Nephron (organoid): ENCODE measurements around the gene NCBP2.

Source experiments
- H3K27ac Mint-ChIP-seq, 3 experiments: 2 replicates each; pipeline ENCODE4 v1.8.0; 2020; ENCODE audit warnings: mixed read lengths in 3 of 3, mild to moderate bottlenecking in 2 of 3, moderate library complexity in 1 of 3
- H3K27me3 Mint-ChIP-seq: 2 replicates; pipeline ENCODE4 v1.8.0; 2021; ENCODE audit warnings: low read depth, mild to moderate bottlenecking, moderate library complexity, mixed read lengths
- H3K36me3 Mint-ChIP-seq: 2 replicates; pipeline ENCODE4 v1.8.0; 2020; ENCODE audit warnings: low read depth, mixed read lengths
- H3K4me1 Mint-ChIP-seq: 2 replicates; pipeline ENCODE4 v1.8.0; 2020; ENCODE audit warnings: mixed read lengths
- H3K4me3 Mint-ChIP-seq, 3 experiments: 2 replicates each; pipeline ENCODE4 v1.8.0; 2020; ENCODE audit warnings: mild to moderate bottlenecking in 3 of 3, mixed read lengths in 3 of 3, moderate library complexity in 2 of 3
- H3K9me3 Mint-ChIP-seq: 2 replicates; pipeline ENCODE4 v1.8.0; 2020; ENCODE audit warnings: mixed read lengths
- CTCF ChIP-seq, 3 experiments: fragments of 200-600 bp; sonication (generic); IDR thresholded peaks; one replicate each; pipeline ENCODE4 v1.5.0; 2021; ENCODE audit warnings: antibody characterized with exemption in 3 of 3; ENCODE audit not compliant: unreplicated experiment in 3 of 3

The NCBP2 gene

GRCh38 chr3:196894557-196895295 lies 47.6 kb downstream of the NCBP2 start:
- Mint-ChIP-seq H3K4me1 (peaks cover 9% of the 10 kb centered on the region), H3K9me3 (no peaks in the 10 kb centered on the region), H3K27ac (peak overlapping the region in 1 of 3 experiments; percentile 35), H3K36me3 (peaks cover 37% of the 10 kb centered on the region), H3K27me3 (no peaks in the 10 kb centered on the region), H3K4me3 (no peak overlapping the region)
- TF ChIP-seq CTCF (IDR thresholded peaks at IDR 0.05; ENCODE audit: unreplicated experiment in 3 of 3): no peak

GRCh38 chr3:196889844-196890708 lies 52.3 kb downstream of the NCBP2 start:
- TF ChIP-seq CTCF (IDR thresholded peaks at IDR 0.05; ENCODE audit: unreplicated experiment in 3 of 3): no peak
- H3K9me3 Mint-ChIP-seq: no peaks in the 10 kb centered on the region
- H3K4me1 Mint-ChIP-seq: peaks cover 13% of the 10 kb centered on the region
- H3K27me3 Mint-ChIP-seq: no peaks in the 10 kb centered on the region
- H3K4me3 Mint-ChIP-seq: no peak overlapping the region
- H3K36me3 Mint-ChIP-seq: peaks cover 39% of the 10 kb centered on the region
- H3K27ac Mint-ChIP-seq: peak overlapping the region in 1 of 3 experiments; percentile 15

DNA sequence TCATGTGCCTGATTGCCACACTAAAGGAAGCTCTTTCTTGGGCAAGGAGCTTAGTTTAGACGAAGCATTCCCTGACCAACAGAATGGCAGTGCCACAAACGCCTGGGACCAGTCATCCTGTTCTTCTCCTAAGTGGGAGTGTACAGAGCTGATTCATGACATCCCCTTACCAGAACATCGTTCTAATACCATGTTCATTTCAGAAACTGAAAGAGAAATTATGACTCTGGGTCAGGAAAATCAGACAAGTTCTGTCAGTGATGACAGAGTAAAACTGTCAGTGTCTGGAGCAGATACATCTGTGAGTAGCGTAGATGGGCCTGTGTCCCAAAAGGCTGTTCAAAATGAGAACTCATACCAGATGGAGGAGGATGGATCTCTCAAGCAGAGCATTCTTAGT lies 56.2 kb downstream of the NCBP2 start:
- no peak for TF ChIP-seq CTCF (IDR thresholded peaks at IDR 0.05; ENCODE audit: unreplicated experiment in 3 of 3)
- no peaks in the 10 kb centered on the region for H3K9me3 Mint-ChIP-seq
- H3K36me3 Mint-ChIP-seq: peaks cover 22% of the 10 kb centered on the region
- H3K27ac Mint-ChIP-seq: no peak overlapping the region
- peaks cover 13% of the 10 kb centered on the region for H3K4me1 Mint-ChIP-seq
- H3K27me3 Mint-ChIP-seq: no peaks in the 10 kb centered on the region
- H3K4me3 Mint-ChIP-seq: no peak overlapping the region
